ENCODE results near the gene C15orf40.
"Not testable (repeated sequence)": the region's sequence is repeated elsewhere in the genome, so short reads cannot be mapped to it uniquely, and the experiment has no call there.

Gene C15orf40

GRCh38 chr15:83011271-83012075 lies at the start of gene C15orf40:
Gene C15orf40 (minus strand): TSS chr15:83011639. CDS start chr15:83011607, 32 bp downstream.
- FAIRE-seq, result no peak

GRCh38 chr15:83057696-83058376 lies 46.4 kb upstream of the C15orf40 start:
- FAIRE-seq, result no peak

- no peak for FAIRE-seq
Measured at GRCh38 chr15:83057002-83057401, 45.6 kb upstream of the C15orf40 start.

GRCh38 chr15:83053151-83053550 lies 41.7 kb upstream of the C15orf40 start:
- FAIRE-seq, result no peak

- no peak for FAIRE-seq
Measured at GRCh38 chr15:83046558-83047127, 35.2 kb upstream of the C15orf40 start.

GRCh38 chr15:83044156-83044555 lies 32.7 kb upstream of the C15orf40 start:
- FAIRE-seq, result no peak

GRCh38 chr15:83039206-83039605 lies 27.8 kb upstream of the C15orf40 start:
- no peak for FAIRE-seq

- no peak for FAIRE-seq
Measured at GRCh38 chr15:83036253-83036652, 24.8 kb upstream of the C15orf40 start.

GRCh38 chr15:83031234-83031633 lies 19.8 kb upstream of the C15orf40 start:
- FAIRE-seq, result not testable (repeated sequence)

- no peak for FAIRE-seq
Measured at GRCh38 chr15:83030021-83030420, 18.6 kb upstream of the C15orf40 start.

GRCh38 chr15:83018436-83018835 lies 7.0 kb upstream of the C15orf40 start:
- no peak for FAIRE-seq

- FAIRE-seq, result no peak
Measured at GRCh38 chr15:83016906-83017305, 5.5 kb upstream of the C15orf40 start.

- FAIRE-seq, result no peak
Measured at GRCh38 chr15:83015361-83015760, 3.9 kb upstream of the C15orf40 start.

GRCh38 chr15:83014205-83014653 lies 2.8 kb upstream of the C15orf40 start:
- no peak for FAIRE-seq

GRCh38 chr15:83012636-83013035 lies 1.2 kb upstream of the C15orf40 start:
- no peak for FAIRE-seq

- no peak for FAIRE-seq
Measured at GRCh38 chr15:83012076-83012426, 612 bp upstream of the C15orf40 start.

- no peak for FAIRE-seq
Measured at GRCh38 chr15:83010709-83011270, 649 bp downstream of the C15orf40 start.

GRCh38 chr15:83000672-83001031 lies 10.8 kb downstream of the C15orf40 start:
- FAIRE-seq, result not testable (repeated sequence)

GRCh38 chr15:82999905-83000671 lies 11.4 kb downstream of the C15orf40 start:
- no peak for FAIRE-seq

- FAIRE-seq, result no peak
Measured at GRCh38 chr15:82999426-82999825, 12.0 kb downstream of the C15orf40 start.

- FAIRE-seq, result no peak
Measured at GRCh38 chr15:82995938-82996337, 15.5 kb downstream of the C15orf40 start.

GRCh38 chr15:82995076-82995475 lies 16.4 kb downstream of the C15orf40 start:
- FAIRE-seq, result no peak

- no peak for FAIRE-seq
Measured at GRCh38 chr15:82993144-82993543, 18.3 kb downstream of the C15orf40 start.

Measured in colon (tissue), 2 donors.